Measurements from ENCODE around the gene COP1.
"Not testable (repeated sequence)": the region's sequence is repeated elsewhere in the genome, so short reads cannot be mapped to it uniquely, and the experiment has no call there.

Gene COP1

GRCh38 chr1:176122282-176122681 lies 84.8 kb downstream of the COP1 start:
- no peak for DNase-seq (ENCODE audit: low spot score)

GRCh38 chr1:176119549-176119948 lies 87.5 kb downstream of the COP1 start:
- DNase-seq (ENCODE audit: low spot score), result peak; percentile 9

- no peak for DNase-seq (ENCODE audit: low spot score)
These were observed 88.1 kb downstream of the COP1 start for GRCh38 chr1:176118985-176119384.

GRCh38 chr1:176111835-176112234 lies 95.3 kb downstream of the COP1 start:
- no peak for DNase-seq (ENCODE audit: low spot score)

GRCh38 chr1:176110203-176110602 lies 96.9 kb downstream of the COP1 start:
- DNase-seq (ENCODE audit: low spot score), result no peak

GRCh38 chr1:176102768-176103350 lies 104.2 kb downstream of the COP1 start:
- no peak for DNase-seq (ENCODE audit: low spot score)

- DNase-seq (ENCODE audit: low spot score), result peak; percentile 4
These were observed 105.0 kb downstream of the COP1 start for GRCh38 chr1:176101951-176102642.

GRCh38 chr1:176098560-176098959 lies 108.5 kb downstream of the COP1 start:
- no peak for DNase-seq (ENCODE audit: low spot score)

GRCh38 chr1:176096015-176096414 lies 111.1 kb downstream of the COP1 start:
- no peak for DNase-seq (ENCODE audit: low spot score)

- DNase-seq (ENCODE audit: low spot score), result no peak
These were observed 116.3 kb downstream of the COP1 start for GRCh38 chr1:176090766-176091165.

GRCh38 chr1:176087746-176088145 lies 119.3 kb downstream of the COP1 start:
- not testable (repeated sequence) for DNase-seq (ENCODE audit: low spot score)

- peak; percentile 54 for DNase-seq (ENCODE audit: low spot score)
These were observed 133.4 kb downstream of the COP1 start for GRCh38 chr1:176073524-176074157.

- no peak for DNase-seq (ENCODE audit: low spot score)
These were observed 138.2 kb downstream of the COP1 start for GRCh38 chr1:176068901-176069300.

- no peak for DNase-seq (ENCODE audit: low spot score)
These were observed 138.8 kb downstream of the COP1 start for GRCh38 chr1:176068256-176068655.

- DNase-seq (ENCODE audit: low spot score), result no peak
These were observed 140.4 kb downstream of the COP1 start for GRCh38 chr1:176066709-176067108.

- DNase-seq (ENCODE audit: low spot score), result peak; percentile 31
These were observed 148.4 kb downstream of the COP1 start for GRCh38 chr1:176058686-176059085.

GRCh38 chr1:176056312-176056711 lies 150.8 kb downstream of the COP1 start:
- no peak for DNase-seq (ENCODE audit: low spot score)

- no peak for DNase-seq (ENCODE audit: low spot score)
These were observed 151.7 kb downstream of the COP1 start for GRCh38 chr1:176055398-176055797.

- no peak for DNase-seq (ENCODE audit: low spot score)
These were observed 155.1 kb downstream of the COP1 start for GRCh38 chr1:176051902-176052518.

GRCh38 chr1:176051402-176051801 lies 155.7 kb downstream of the COP1 start:
- DNase-seq (ENCODE audit: low spot score), result no peak

GRCh38 chr1:176049582-176049981 lies 157.5 kb downstream of the COP1 start:
- DNase-seq (ENCODE audit: low spot score), result no peak

GRCh38 chr1:176046926-176047325 lies 160.2 kb downstream of the COP1 start:
- DNase-seq (ENCODE audit: low spot score), result no peak

- no peak for DNase-seq (ENCODE audit: low spot score)
These were observed 163.5 kb downstream of the COP1 start for GRCh38 chr1:176043537-176043936.
